ENCODE measurements around the gene CFAP43. TPM values are rescaled to one million over a fixed set of nuclear protein-coding genes. Genes with fewer than 3 reads are reported as not detected.
A peak's percentile ranks its signal among the peaks of the same experiment; 100 is the strongest.

The CFAP43 gene
- total and polyA plus RNA-seq, 2 donors, result 0.19 to 1.4 TPM

- peaks cover 5% of the 10 kb centered on the region for H3K36me3 ChIP-seq (ENCODE audit: insufficient read depth)
- no peak for DNase-seq (ENCODE audit: extremely low spot score)
- WGBS, result 95% methylated on average over 14 of the region's 14 CpGs
- peak overlapping the region; percentile 85 for H3K4me3 ChIP-seq (ENCODE audit: low read depth, low read length)
- no peak overlapping the region for H3K27ac ChIP-seq (ENCODE audit: low read depth)
- H3K4me1 ChIP-seq (ENCODE audit: insufficient read depth), result no peaks in the 10 kb centered on the region
Measured at GRCh38 chr10:104267721-104268404, 35.7 kb upstream of the CFAP43 start.

- 91% methylated on average over 5 of the region's 5 CpGs for WGBS
- H3K36me3 ChIP-seq (ENCODE audit: insufficient read depth), result peaks cover 5% of the 10 kb centered on the region
- DNase-seq (ENCODE audit: extremely low spot score), result no peak
- H3K4me1 ChIP-seq (ENCODE audit: insufficient read depth), result peaks cover 2% of the 10 kb centered on the region
- H3K4me3 ChIP-seq (ENCODE audit: low read depth, low read length), result no peak overlapping the region
- H3K27ac ChIP-seq (ENCODE audit: low read depth), result no peak overlapping the region
Measured at GRCh38 chr10:104264783-104265182, 32.6 kb upstream of the CFAP43 start.

- no peak overlapping the region for H3K4me3 ChIP-seq (ENCODE audit: low read depth, low read length)
- H3K36me3 ChIP-seq (ENCODE audit: insufficient read depth), result peaks cover 5% of the 10 kb centered on the region
- no peak for DNase-seq (ENCODE audit: extremely low spot score)
- no peak overlapping the region for H3K27ac ChIP-seq (ENCODE audit: low read depth)
- H3K4me1 ChIP-seq (ENCODE audit: insufficient read depth), result peaks cover 2% of the 10 kb centered on the region
- 88% methylated on average over 5 of the region's 5 CpGs for WGBS
Measured at GRCh38 chr10:104262055-104262454, 29.9 kb upstream of the CFAP43 start.

GRCh38 chr10:104260775-104261115, 28.6 kb upstream of the CFAP43 start:
- Histone ChIP-seq H3K4me1 (ENCODE audit: insufficient read depth) (peaks cover 2% of the 10 kb centered on the region), H3K36me3 (ENCODE audit: insufficient read depth) (no peaks in the 10 kb centered on the region), H3K27ac (ENCODE audit: low read depth) (no peak overlapping the region), H3K4me3 (ENCODE audit: low read depth, low read length) (no peak overlapping the region)
- no peak for DNase-seq (ENCODE audit: extremely low spot score)
- 37% methylated on average over 3 of the region's 3 CpGs for WGBS

- Histone ChIP-seq H3K4me1 (ENCODE audit: insufficient read depth) (peaks cover 2% of the 10 kb centered on the region), H3K4me3 (ENCODE audit: low read depth, low read length) (no peak overlapping the region), H3K27ac (ENCODE audit: low read depth) (peak overlapping the region; percentile 0), H3K36me3 (ENCODE audit: insufficient read depth) (no peaks in the 10 kb centered on the region)
- 78% methylated on average over 6 of the region's 6 CpGs for WGBS
- DNase-seq (ENCODE audit: extremely low spot score), result no peak
Measured at GRCh38 chr10:104259999-104260774, 28.0 kb upstream of the CFAP43 start.

GRCh38 chr10:104259456-104259855, 27.3 kb upstream of the CFAP43 start:
- WGBS, result 88% methylated on average over 3 of the region's 3 CpGs
- Histone ChIP-seq H3K27ac (ENCODE audit: low read depth) (peak overlapping the region; percentile 27), H3K4me3 (ENCODE audit: low read depth, low read length) (no peak overlapping the region), H3K36me3 (ENCODE audit: insufficient read depth) (no peaks in the 10 kb centered on the region), H3K4me1 (ENCODE audit: insufficient read depth) (peaks cover 2% of the 10 kb centered on the region)
- no peak for DNase-seq (ENCODE audit: extremely low spot score)

- Histone ChIP-seq H3K4me3 (ENCODE audit: low read depth, low read length) (no peak overlapping the region), H3K4me1 (ENCODE audit: insufficient read depth) (peaks cover 2% of the 10 kb centered on the region), H3K36me3 (ENCODE audit: insufficient read depth) (no peaks in the 10 kb centered on the region), H3K27ac (ENCODE audit: low read depth) (no peak overlapping the region)
- 82% methylated on average over 3 of the region's 3 CpGs for WGBS
- DNase-seq (ENCODE audit: extremely low spot score), result no peak
Measured at GRCh38 chr10:104258209-104258608, 26.0 kb upstream of the CFAP43 start.

- Histone ChIP-seq H3K36me3 (ENCODE audit: insufficient read depth) (no peaks in the 10 kb centered on the region), H3K4me1 (ENCODE audit: insufficient read depth) (peaks cover 2% of the 10 kb centered on the region), H3K4me3 (ENCODE audit: low read depth, low read length) (no peak overlapping the region), H3K27ac (ENCODE audit: low read depth) (no peak overlapping the region)
- WGBS, result 95% methylated on average over 5 of the region's 5 CpGs
- no peak for DNase-seq (ENCODE audit: extremely low spot score)
Measured at GRCh38 chr10:104257235-104257634, 25.1 kb upstream of the CFAP43 start.

GRCh38 chr10:104256335-104256961, 24.3 kb upstream of the CFAP43 start:
- Histone ChIP-seq H3K36me3 (ENCODE audit: insufficient read depth) (no peaks in the 10 kb centered on the region), H3K27ac (ENCODE audit: low read depth) (no peak overlapping the region), H3K4me1 (ENCODE audit: insufficient read depth) (no peaks in the 10 kb centered on the region), H3K4me3 (ENCODE audit: low read depth, low read length) (no peak overlapping the region)
- WGBS, result 11% methylated on average over 1 of the region's 1 CpG
- DNase-seq (ENCODE audit: extremely low spot score), result no peak

GRCh38 chr10:104255311-104255981, 23.3 kb upstream of the CFAP43 start:
- Histone ChIP-seq H3K36me3 (ENCODE audit: insufficient read depth) (no peaks in the 10 kb centered on the region), H3K4me1 (ENCODE audit: insufficient read depth) (no peaks in the 10 kb centered on the region), H3K4me3 (ENCODE audit: low read depth, low read length) (peak overlapping the region; percentile 93), H3K27ac (ENCODE audit: low read depth) (peak overlapping the region; percentile 98)
- no peak for DNase-seq (ENCODE audit: extremely low spot score)
- under 1% methylated on average over 12 of the region's 12 CpGs for WGBS

GRCh38 chr10:104254493-104255310, 22.5 kb upstream of the CFAP43 start, which contains the start of gene GSTO1:
Gene GSTO1 (plus strand): TSS chr10:104254892. CDS start chr10:104254929, 37 bp downstream.
- WGBS, result under 1% methylated on average over 69 of the region's 69 CpGs
- Histone ChIP-seq H3K4me1 (ENCODE audit: insufficient read depth) (no peaks in the 10 kb centered on the region), H3K27ac (ENCODE audit: low read depth) (peak within 1 kb of the TSS; percentile 98), H3K4me3 (ENCODE audit: low read depth, low read length) (peak within 1 kb of the TSS; percentile 93), H3K36me3 (ENCODE audit: insufficient read depth) (no peaks in the 10 kb centered on the region)
- no peak for DNase-seq (ENCODE audit: extremely low spot score)

- no peak for DNase-seq (ENCODE audit: extremely low spot score)
- 58% methylated on average over 10 of the region's 10 CpGs for WGBS
- peak overlapping the region; percentile 98 for H3K27ac ChIP-seq (ENCODE audit: low read depth)
Measured at GRCh38 chr10:104253606-104254410, 21.6 kb upstream of the CFAP43 start.

More at GRCh38 chr10:104253606-104254410, 21.6 kb upstream of the CFAP43 start:
- Histone ChIP-seq H3K36me3 (ENCODE audit: insufficient read depth) (no peaks in the 10 kb centered on the region), H3K4me3 (ENCODE audit: low read depth, low read length) (peak overlapping the region; percentile 93), H3K4me1 (ENCODE audit: insufficient read depth) (no peaks in the 10 kb centered on the region)

All from urinary bladder (tissue), 4 donors.